H1 (cell line): ENCODE results near the gene CPT2. TPM values are rescaled to one million over a fixed set of nuclear protein-coding genes. Genes with fewer than 3 reads are reported as not detected.

Source experiments
- CBX8 ChIP-seq: fragments of 300-800, 300-1000 bp; sonication (generic); IDR thresholded peaks from 2 replicates; pipeline ENCODE4 v1.7.1; 2016; ENCODE audit warnings: low read depth, low read length, borderline replicate concordance
- CEBPB ChIP-seq: IDR thresholded peaks from 2 replicates; pipeline ENCODE4 v1.6.1; 2012; ENCODE audit warnings: low read depth, low read length
- CHD7 ChIP-seq: fragments of 300-600 bp; sonication (generic); IDR thresholded peaks from 2 replicates; pipeline ENCODE4 v1.7.1; 2012; ENCODE audit warnings: low read length, moderate library complexity, mild to moderate bottlenecking, inconsistent platforms; ENCODE audit not compliant: insufficient replicate concordance
- EGR1 ChIP-seq: IDR thresholded peaks from 2 replicates; pipeline ENCODE4 v1.6.1; 2011; ENCODE audit warnings: low read depth, low read length, borderline replicate concordance
- GABPA ChIP-seq: IDR thresholded peaks from 2 replicates; pipeline ENCODE4 v1.6.1; 2011; ENCODE audit warnings: mild to moderate bottlenecking, low read length, moderate library complexity, borderline replicate concordance; ENCODE audit not compliant: insufficient read depth
- KDM1A ChIP-seq: fragments of 200-600, 300-600 bp; sonication (generic); IDR thresholded peaks from 2 replicates; pipeline ENCODE4 v1.7.1; 2016; ENCODE audit warnings: mild to moderate bottlenecking, low read length, borderline replicate concordance
- MAX ChIP-seq: IDR thresholded peaks from 2 replicates; pipeline ENCODE4 v1.6.1; 2012; ENCODE audit warnings: inconsistent platforms
- POU5F1 ChIP-seq: IDR thresholded peaks from 2 replicates; pipeline ENCODE4 v1.6.1; 2011; ENCODE audit warnings: low read depth, mild to moderate bottlenecking, low read length, moderate library complexity
- SIX5 ChIP-seq: IDR thresholded peaks from 2 replicates; pipeline ENCODE4 v1.6.1; 2011; ENCODE audit warnings: mild to moderate bottlenecking, low read depth, low read length
- SP4 ChIP-seq: IDR thresholded peaks from 2 replicates; pipeline ENCODE4 v1.6.1; 2012; ENCODE audit warnings: low read length, inconsistent platforms
- polyA plus RNA-seq, 7 experiments: library from polyadenylated mRNA; depleted of rRNA in 3 of 7; stranded (reverse) in 5 of 7; unstranded in 2 of 7; fragments of >200 nt in 5 of 7; fragments of 200-250 nt in 2 of 7; gene quantifications; 1 replicate in 5 of 7; 2 replicates in 1 of 7; 4 replicates in 1 of 7; pipeline versions ENCODE4 v1.2.1 to v1.2.3, GENCODE V29; 2011 to 2013; ENCODE audit warnings: missing spikeins in 2 of 7, mixed read lengths in 2 of 7
- total RNA-seq: library from RNA; stranded (reverse); fragmentation: NEBNext Ultra II Directional; extraction: Animal tissue kit (Norgen Biotek cat#: 25700); gene quantifications from 2 replicates; pipeline ENCODE4 v1.2.1, GENCODE V29; 2021

The CPT2 gene
- total and polyA plus RNA-seq, 2 of the 8 experiments (the other 6 are each of a cell fraction or from before 2014, with no cell fraction given), result 23.9 to 25.5 TPM

- TF ChIP-seq CHD7, result no peak
- TF ChIP-seq CEBPB, result no peak
- TF ChIP-seq GABPA, result no peak
- no peak for TF ChIP-seq POU5F1
- no peak for TF ChIP-seq CBX8
- no peak for TF ChIP-seq SP4
- no peak for TF ChIP-seq EGR1
- no peak for TF ChIP-seq KDM1A
- TF ChIP-seq MAX, result no peak
- no peak for TF ChIP-seq SIX5
Observed at GRCh38 chr1:53160924-53161378, 35.7 kb upstream of the CPT2 start (continued).
